CD14-positive monocyte (primary cell): ENCODE data around the gene CHRNA4. TPM values are rescaled to one million over a fixed set of nuclear protein-coding genes. Genes with fewer than 3 reads are reported as not detected.

Experiments
- DNase-seq, 3 donors: peaks; one replicate each; pipeline ENCODE4 v3.0.0-alpha.2; 2011 to 2022
- H2AFZ ChIP-seq: 2 replicates; pipeline ENCODE4 v1.6.0; 2012; ENCODE audit warnings: mild to moderate bottlenecking, low read depth, low read length, inconsistent platforms; ENCODE audit not compliant: insufficient read depth, poor library complexity, severe bottlenecking
- H3K27ac ChIP-seq, 2 donors: 1 replicate in 1 of 2; 2 replicates in 1 of 2; pipeline ENCODE4 v1.5.1; 2012 to 2013; ENCODE audit warnings: low read length in 2 of 2, control low read depth in 1 of 2, inconsistent platforms in 1 of 2, low read depth in 1 of 2, mild to moderate bottlenecking in 1 of 2
- H3K27me3 ChIP-seq, 2 donors: one replicate each; pipeline versions ENCODE4 v1.6.0 to v1.6.1; 2011 to 2013; ENCODE audit warnings: low read length in 2 of 2; ENCODE audit not compliant: control insufficient read depth in 2 of 2, insufficient read depth in 2 of 2
- H3K36me3 ChIP-seq, 2 donors: replicated peaks in 1 of 2; 1 replicate in 1 of 2; 2 replicates in 1 of 2; pipeline versions ENCODE4 v1.5.1 to v1.6.1; 2012 to 2013; ENCODE audit warnings: low read length in 2 of 2, control low read depth in 1 of 2, inconsistent platforms in 1 of 2, mild to moderate bottlenecking in 1 of 2; ENCODE audit not compliant: insufficient read depth in 2 of 2, control insufficient read depth in 1 of 2
- H3K4me1 ChIP-seq, 2 donors: 1 replicate in 1 of 2; 2 replicates in 1 of 2; pipeline versions ENCODE4 v1.5.1 to v1.6.1; 2012 to 2013; ENCODE audit warnings: low read length in 2 of 2, control low read depth in 1 of 2, inconsistent platforms in 1 of 2, mild to moderate bottlenecking in 1 of 2, moderate library complexity in 1 of 2; ENCODE audit not compliant: insufficient read depth in 2 of 2, control insufficient read depth in 1 of 2
- H3K4me2 ChIP-seq: replicated peaks from 2 replicates; pipeline ENCODE3; 2012; ENCODE audit warnings: low read length, moderate library complexity, mild to moderate bottlenecking; ENCODE audit not compliant: poor library complexity, severe bottlenecking; ENCODE audit errors: extremely low read depth
- H3K4me3 ChIP-seq, 3 experiments: fragments of 200-600 bp in 1 of 3; sonication (generic) in 1 of 3; replicated peaks in 1 of 3; 1 replicate in 2 of 3; 2 replicates in 1 of 3; pipeline ENCODE4 v1.5.1; 2011 to 2013; ENCODE audit warnings: low read length in 3 of 3, mild to moderate bottlenecking in 3 of 3, control low read depth in 2 of 3, low read depth in 2 of 3, inconsistent platforms in 1 of 3, moderate library complexity in 1 of 3
- H3K79me2 ChIP-seq: 2 replicates; pipeline ENCODE4 v1.6.0; 2012; ENCODE audit warnings: mild to moderate bottlenecking, control low read depth, inconsistent platforms, low read length, moderate library complexity; ENCODE audit not compliant: insufficient read depth
- H3K9ac ChIP-seq: 2 replicates; pipeline ENCODE4 v1.6.0; 2017; ENCODE audit warnings: low read length, mild to moderate bottlenecking; ENCODE audit not compliant: insufficient read depth, poor library complexity, severe bottlenecking
- H3K9me3 ChIP-seq, 2 donors: replicated peaks in 1 of 2; 1 replicate in 1 of 2; 2 replicates in 1 of 2; pipeline versions ENCODE4 v1.5.1 to v1.6.1; 2012 to 2013; ENCODE audit warnings: low read length in 2 of 2, control low read depth in 1 of 2; ENCODE audit not compliant: control insufficient read depth in 1 of 2, insufficient read depth in 1 of 2
- H4K20me1 ChIP-seq: 2 replicates; pipeline ENCODE4 v1.6.0; 2012; ENCODE audit warnings: mild to moderate bottlenecking, low read length, control low read depth, moderate library complexity; ENCODE audit not compliant: insufficient read depth
- H3K27ac Mint-ChIP-seq, 7 donors: one replicate each; pipeline ENCODE4 v1.8.0; 2020; ENCODE audit warnings: mild to moderate bottlenecking in 7 of 7, mixed read lengths in 7 of 7, moderate library complexity in 6 of 7, inconsistent platforms in 2 of 7
- H3K27me3 Mint-ChIP-seq, 3 donors: one replicate each; pipeline ENCODE4 v1.8.0; 2021 to 2022; ENCODE audit warnings: low read depth in 3 of 3, mild to moderate bottlenecking in 3 of 3, mixed read lengths in 3 of 3, moderate library complexity in 3 of 3, inconsistent platforms in 1 of 3
- H3K36me3 Mint-ChIP-seq, 2 donors: one replicate each; pipeline ENCODE4 v1.8.0; 2020; ENCODE audit warnings: mixed read lengths in 2 of 2, inconsistent platforms in 1 of 2, mild to moderate bottlenecking in 1 of 2
- H3K4me1 Mint-ChIP-seq: one replicate; pipeline ENCODE4 v1.8.0; 2020; ENCODE audit warnings: mild to moderate bottlenecking, mixed read lengths
- H3K4me3 Mint-ChIP-seq, 2 donors: one replicate each; pipeline ENCODE4 v1.8.0; 2020; ENCODE audit warnings: mild to moderate bottlenecking in 2 of 2, mixed read lengths in 2 of 2, moderate library complexity in 1 of 2
- H3K9me3 Mint-ChIP-seq, 7 donors: one replicate each; pipeline ENCODE4 v1.8.0; 2020 to 2022; ENCODE audit warnings: mixed read lengths in 7 of 7, mild to moderate bottlenecking in 6 of 7, moderate library complexity in 6 of 7, inconsistent platforms in 2 of 7
- CTCF ChIP-seq: fragments of 200-600 bp; IDR thresholded peaks from one replicate; pipeline ENCODE4 v1.8.0; 2022; ENCODE audit warnings: antibody characterized with exemption, mild to moderate bottlenecking
- WGBS: methylation state at CpG from one replicate; pipeline ENCODE4 v1.1.5; 2013; ENCODE audit warnings: missing lambda C conversion rate; ENCODE audit not compliant: insufficient coverage; 5-methylcytosine and 5-hydroxymethylcytosine counted together
- intact Hi-C, 2 donors: fragments of 100-400 bp; cut with micrococcal nuclease; formaldehyde crosslinking; loops; one replicate each; pipeline versions ENCODE4 v1.15.0 to v1.15.1; 2023
- polyA plus RNA-seq, 3 donors: library from polyadenylated mRNA; depleted of rRNA in 1 of 3; unstranded in 2 of 3; stranded (reverse) in 1 of 3; fragments of 300-500 nt in 2 of 3; fragments of >200 nt in 1 of 3; fragmentation: Illumina TruSeq in 2 of 3; gene quantifications; 1 replicate in 2 of 3; 2 replicates in 1 of 3; pipeline ENCODE4 v1.2.3, GENCODE V29; 2012 to 2021

CHRNA4 gene
- polyA plus RNA-seq, 3 donors, result not detected

GRCh38 chr20:63394920-63395455 lies 33.8 kb upstream of the CHRNA4 start:
- peaks cover 2 to 16% (median 15%) of the 10 kb centered on the region in 3 donors for H3K27me3 Mint-ChIP-seq
- TF ChIP-seq CTCF, result no peak
- H3K27ac ChIP-seq, result no peak overlapping the region
- H3K36me3 Mint-ChIP-seq, result no peaks in the 10 kb centered on the region
- H3K27ac Mint-ChIP-seq, result no peak overlapping the region
- DNase-seq, result no peak
- WGBS, result 89% methylated on average over 19 of the region's 22 CpGs
- no peak overlapping the region for H3K4me3 ChIP-seq
- H3K4me3 Mint-ChIP-seq, result no peak overlapping the region
- H3K27me3 ChIP-seq, result no peaks in the 10 kb centered on the region
- no peaks in the 10 kb centered on the region for H3K4me1 ChIP-seq
- no peaks in the 10 kb centered on the region for H3K4me1 Mint-ChIP-seq
- peaks cover 0 to 5% (median 2%) of the 10 kb centered on the region in 7 donors for H3K9me3 Mint-ChIP-seq
- H3K9me3 ChIP-seq, result no peaks in the 10 kb centered on the region
- H3K79me2 ChIP-seq, result no peaks in the 10 kb centered on the region
- no peaks in the 10 kb centered on the region for H4K20me1 ChIP-seq
- no peaks in the 10 kb centered on the region for H3K36me3 ChIP-seq
- H2AFZ ChIP-seq, result no peak overlapping the region
- no peak overlapping the region for H3K9ac ChIP-seq
- intact Hi-C loops, result no loop called here
- no peak overlapping the region for H3K4me2 ChIP-seq

GRCh38 chr20:63394069-63394919 lies 33.1 kb upstream of the CHRNA4 start:
- DNase-seq, result no peak
- Histone ChIP-seq H4K20me1 (no peaks in the 10 kb centered on the region), H3K79me2 (no peaks in the 10 kb centered on the region), H3K4me2 (no peak overlapping the region), H3K27me3 (no peaks in the 10 kb centered on the region), H3K9me3 (no peaks in the 10 kb centered on the region), H2AFZ (no peak overlapping the region), H3K9ac (no peak overlapping the region), H3K27ac (no peak overlapping the region), H3K4me3 (no peak overlapping the region), H3K36me3 (no peaks in the 10 kb centered on the region), H3K4me1 (no peaks in the 10 kb centered on the region)
- H3K27me3 Mint-ChIP-seq, result peaks cover 2 to 16% (median 15%) of the 10 kb centered on the region in 3 donors
- TF ChIP-seq CTCF, result no peak
- intact Hi-C loops, result no loop called here
- H3K4me1 Mint-ChIP-seq, result no peaks in the 10 kb centered on the region
- H3K4me3 Mint-ChIP-seq, result no peak overlapping the region
- H3K36me3 Mint-ChIP-seq, result no peaks in the 10 kb centered on the region
- H3K9me3 Mint-ChIP-seq, result peaks cover 0 to 9% (median 5%) of the 10 kb centered on the region in 7 donors
- 25% methylated on average over 30 of the region's 32 CpGs for WGBS
- H3K27ac Mint-ChIP-seq, result no peak overlapping the region
